GM06990 (cell line): ENCODE results near the gene CCDC177.

Experiments used
- DNase-seq: peaks from one replicate; pipeline ENCODE4 v3.0.0-alpha.2; 2011; ENCODE audit not compliant: insufficient read length; ENCODE audit errors: extremely low read depth
- H3K27me3 ChIP-seq: replicated peaks from 2 replicates; pipeline ENCODE4 v1.6.0; 2011; ENCODE audit warnings: low read length; ENCODE audit not compliant: control insufficient read depth, insufficient read depth
- H3K36me3 ChIP-seq: 2 replicates; pipeline ENCODE4 v1.5.1; 2011; ENCODE audit warnings: low read length; ENCODE audit not compliant: control insufficient read depth, insufficient read depth
- H3K4me3 ChIP-seq: replicated peaks from 2 replicates; pipeline ENCODE4 v1.5.1; 2011; ENCODE audit warnings: low read depth, mild to moderate bottlenecking, control low read depth, low read length
- CTCF ChIP-seq: IDR thresholded peaks from 2 replicates; pipeline ENCODE4 v1.5.1; 2011; ENCODE audit warnings: low read length, control low read depth, mild to moderate bottlenecking, inconsistent platforms; ENCODE audit not compliant: insufficient read depth, poor library complexity, severe bottlenecking

The CCDC177 gene

GRCh38 chr14:69551511-69551910, 23.2 kb downstream of the CCDC177 start:
- H3K27me3 ChIP-seq = peaks cover 1% of the 10 kb centered on the region; the same call in 1 of the 2 replicates
- no peaks in the 10 kb centered on the region for H3K36me3 ChIP-seq
- no peak for DNase-seq
- no peak for TF ChIP-seq CTCF
- H3K4me3 ChIP-seq = no peak overlapping the region

- no peak overlapping the region for H3K4me3 ChIP-seq
These were observed 26.1 kb downstream of the CCDC177 start for GRCh38 chr14:69548566-69548965.

GRCh38 chr14:69547701-69548348, 26.8 kb downstream of the CCDC177 start:
- TF ChIP-seq CTCF = peak; percentile 42
- peak; percentile 18 for DNase-seq
- Histone ChIP-seq H3K36me3 (no peaks in the 10 kb centered on the region), H3K27me3 (peaks cover 1% of the 10 kb centered on the region; the same call in 1 of the 2 replicates), H3K4me3 (no peak overlapping the region)

More at GRCh38 chr14:69548566-69548965, 26.1 kb downstream of the CCDC177 start:
- H3K36me3 ChIP-seq = no peaks in the 10 kb centered on the region
- no peak for DNase-seq
- H3K27me3 ChIP-seq = peaks cover 1% of the 10 kb centered on the region; the same call in 1 of the 2 replicates
- no peak for TF ChIP-seq CTCF

GRCh38 chr14:69543341-69544115, 31.1 kb downstream of the CCDC177 start:
- TF ChIP-seq CTCF = no peak
- Histone ChIP-seq H3K27me3 (no peaks in the 10 kb centered on the region), H3K4me3 (no peak overlapping the region), H3K36me3 (no peaks in the 10 kb centered on the region)
- DNase-seq = no peak

- no peak for TF ChIP-seq CTCF
- Histone ChIP-seq H3K36me3 (no peaks in the 10 kb centered on the region), H3K4me3 (no peak overlapping the region), H3K27me3 (no peaks in the 10 kb centered on the region)
- no peak for DNase-seq
These were observed 32.4 kb downstream of the CCDC177 start for GRCh38 chr14:69542311-69542710.
